GM21381 (cell line): ENCODE results near the gene ZDHHC19.
A peak's percentile ranks its signal among the peaks of the same experiment; 100 is the strongest.
"Not testable (repeated sequence)": the region's sequence is repeated elsewhere in the genome, so short reads cannot be mapped to it uniquely, and the experiment has no call there.

Experiments used
- ATAC-seq: cut with Tn5 transposase; IDR thresholded peaks from one replicate; pipeline ENCODE4 v1.9.1; 2021; ENCODE audit warnings: mild to moderate bottlenecking, moderate library complexity; ENCODE audit not compliant: unreplicated experiment

Gene ZDHHC19

GRCh38 chr3:196210673-196211556 is at the start of gene ZDHHC19:
Gene ZDHHC19, minus strand, starts transcription at chr3:196211400. Its CDS starts 85 bp downstream, at chr3:196211315.
- ATAC-seq = no peak

GRCh38 chr3:196260784-196261183 is 49.6 kb upstream of the ZDHHC19 start:
- ATAC-seq = no peak

GRCh38 chr3:196255776-196256175 is 44.6 kb upstream of the ZDHHC19 start:
- ATAC-seq = no peak

- no peak for ATAC-seq
Observed at GRCh38 chr3:196254376-196255283, 43.4 kb upstream of the ZDHHC19 start.

- no peak for ATAC-seq
Observed at GRCh38 chr3:196251918-196252317, 40.7 kb upstream of the ZDHHC19 start.

GRCh38 chr3:196246612-196247308 is 35.6 kb upstream of the ZDHHC19 start:
- ATAC-seq = no peak

- not testable (repeated sequence) for ATAC-seq
Observed at GRCh38 chr3:196244166-196244565, 33.0 kb upstream of the ZDHHC19 start.

GRCh38 chr3:196241704-196242103 is 30.5 kb upstream of the ZDHHC19 start:
- no peak for ATAC-seq

- ATAC-seq = no peak
Observed at GRCh38 chr3:196240424-196240823, 29.2 kb upstream of the ZDHHC19 start.

- ATAC-seq = no peak
Observed at GRCh38 chr3:196238612-196239560, 27.7 kb upstream of the ZDHHC19 start.

GRCh38 chr3:196237203-196237602 is 26.0 kb upstream of the ZDHHC19 start:
- ATAC-seq = no peak

GRCh38 chr3:196236223-196236622 is 25.0 kb upstream of the ZDHHC19 start:
- ATAC-seq = no peak

- ATAC-seq = no peak
Observed at GRCh38 chr3:196235452-196236122, 24.4 kb upstream of the ZDHHC19 start.

- ATAC-seq = no peak
Observed at GRCh38 chr3:196232882-196233251, 21.7 kb upstream of the ZDHHC19 start.

- ATAC-seq = peak; percentile 59
Observed at GRCh38 chr3:196232154-196232881, 21.1 kb upstream of the ZDHHC19 start.

- no peak for ATAC-seq
Observed at GRCh38 chr3:196227629-196228493, 16.7 kb upstream of the ZDHHC19 start.

GRCh38 chr3:196227121-196227561 is 15.9 kb upstream of the ZDHHC19 start:
- ATAC-seq = no peak
